ENCODE results near the gene ALDH3B2. TPM values are rescaled to one million over a fixed set of nuclear protein-coding genes. Genes with fewer than 3 reads are reported as not detected.

Gene ALDH3B2
- total and polyA plus RNA-seq, 2 of the 8 experiments (the other 6 are each of a cell fraction or from before 2014, with no cell fraction given): not detected

DNA sequence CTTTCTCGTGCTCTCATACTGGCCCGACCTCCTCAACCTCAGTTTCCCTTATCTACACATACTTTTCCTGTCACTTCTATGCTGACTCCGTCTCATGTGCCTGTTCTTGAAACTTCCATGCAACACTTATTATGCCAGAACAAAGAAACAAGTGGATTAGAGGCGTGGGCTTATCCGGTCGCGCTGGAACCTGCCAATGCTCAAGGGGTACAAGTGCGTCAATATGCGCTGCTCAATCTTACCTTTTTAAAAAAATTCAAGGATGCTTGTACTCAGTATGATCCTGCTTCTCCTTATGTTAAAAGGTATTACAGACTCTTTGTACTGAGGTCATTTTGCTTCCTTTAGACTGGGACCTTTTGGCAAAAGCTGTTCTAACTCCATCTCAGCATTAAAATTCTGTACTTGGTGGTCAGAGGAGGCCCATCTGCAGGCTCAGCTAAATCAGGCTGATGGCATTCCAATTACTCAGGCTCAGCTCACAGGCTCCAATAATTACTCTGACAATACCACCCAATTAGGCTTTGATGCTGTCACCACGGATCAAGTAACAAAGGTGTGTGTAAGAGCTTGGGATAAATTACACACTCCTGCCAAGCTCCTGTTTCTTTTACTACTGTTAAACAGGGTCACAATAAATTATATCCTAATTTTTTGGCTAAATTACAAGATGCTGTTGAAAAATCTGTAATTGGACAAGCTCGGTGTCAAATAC lies 26.3 kb upstream of the ALDH3B2 start:
- Histone ChIP-seq H3K14ac (ENCODE audit: insufficient read length) (no peak overlapping the region), H4K8ac (ENCODE audit: extremely low read depth, insufficient read depth, low read length) (no peak overlapping the region), H3K9me3 (ENCODE audit: insufficient read depth in 2 of 2, low read depth in 1 of 2, low read length in 1 of 2) (no peaks in the 10 kb centered on the region), H2BK12ac (ENCODE audit: low read depth, low read length) (no peak overlapping the region), H3K4ac (replicated peaks; ENCODE audit: insufficient read length, low read depth, low read length) (no peak overlapping the region), H3K79me1 (ENCODE audit: low read depth, low read length) (no peaks in the 10 kb centered on the region), H2BK20ac (ENCODE audit: low read length) (no peak overlapping the region), H2BK5ac (ENCODE audit: low read depth, low read length) (no peak overlapping the region), H3K27ac (ENCODE audit: low read depth, low read length) (no peak overlapping the region), H4K91ac (replicated peaks; ENCODE audit: insufficient read length, low read length) (no peak overlapping the region), H2AFZ (ENCODE audit: low read length) (no peak overlapping the region), H3K4me1 (replicated peaks in 1 of 4; ENCODE audit: control insufficient read depth in 3 of 4, insufficient read depth in 4 of 4, low read length in 3 of 4) (no peaks in the 10 kb centered on the region), H3K79me2 (ENCODE audit: control insufficient read depth in 1 of 2, insufficient read depth in 2 of 2, low read length in 2 of 2) (no peaks in the 10 kb centered on the region), H2BK120ac (replicated peaks; ENCODE audit: low read depth, low read length) (no peak overlapping the region), H2BK15ac (ENCODE audit: low read length) (no peak overlapping the region), H3K9ac (replicated peaks in 1 of 4; ENCODE audit: extremely low read depth in 1 of 4, low read depth in 3 of 4, low read length in 3 of 4) (no peak overlapping the region), H3K4me3 (ENCODE audit: extremely low read depth in 1 of 4, insufficient read depth in 2 of 4, low read depth in 3 of 4, low read length in 4 of 4) (no peak overlapping the region), H3K56ac (replicated peaks; ENCODE audit: insufficient read length, low read depth, low read length) (no peak overlapping the region), H3K36me3 (ENCODE audit: control insufficient read depth in 2 of 4, insufficient read depth in 4 of 4, low read length in 3 of 4) (no peaks in the 10 kb centered on the region), H3K23me2 (ENCODE audit: low read depth, low read length) (no peaks in the 10 kb centered on the region), H4K5ac (ENCODE audit: insufficient read length, low read depth, low read length) (no peak overlapping the region), H2AK5ac (ENCODE audit: low read depth, low read length) (no peak overlapping the region), H3K18ac (ENCODE audit: extremely low read depth, low read length) (no peak overlapping the region), H3K4me2 (ENCODE audit: insufficient read depth in 1 of 2, low read depth in 2 of 2, low read length in 2 of 2) (no peak overlapping the region), H3K23ac (ENCODE audit: insufficient read length) (no peak overlapping the region), H4K20me1 (replicated peaks in 1 of 2; ENCODE audit: control insufficient read depth in 1 of 2, insufficient read depth in 2 of 2, low read length in 2 of 2) (no peaks in the 10 kb centered on the region), H3K27me3 (replicated peaks in 1 of 4; ENCODE audit: control insufficient read depth in 3 of 4, extremely low read depth in 1 of 4, insufficient read depth in 3 of 4, low read length in 3 of 4) (no peaks in the 10 kb centered on the region; a peak in 2 of 7 replicates)
- WGBS, 2 experiments (ENCODE audit: extremely low coverage in 1 of 2, insufficient coverage in 1 of 2, insufficient read length in 1 of 2, insufficient replicate concordance in 2 of 2, low coverage in 1 of 2, low lambda C conversion rate in 2 of 2, missing lambda C conversion rate in 1 of 2): 82% methylated on average over 11 of the region's 11 CpGs; no CpG with 5 or more reads in 1 of the 2 experiments
- CTCF ChIA-PET (ENCODE audit: partially characterized antibody): interaction anchor here (1.0 to 5.7 kb wide), 15 partner anchors 10 to 87 kb away, joined by 3 to 38 read pairs (median 5); partner anchors contain the start of genes ACY3 and TBX10
- FAIRE-seq: no peak
- no peak for DNase-seq (ENCODE audit: low read depth in 1 of 2, low spot score in 2 of 2)
- POLR2A ChIA-PET (ENCODE audit: partially characterized antibody): interaction anchor here (0.9 to 1.2 kb wide), 2 partner anchors 70 to 81 kb away, joined by 3 read pairs; partner anchors contain the start of gene NUDT8
- TF ChIP-seq CTBP2 (IDR thresholded peaks at IDR 0.05; ENCODE audit: borderline replicate concordance, insufficient read depth, insufficient read length, low read length) (no peak), NRF1 (IDR thresholded peaks at IDR 0.05; ENCODE audit: low read depth, low read length) (no peak), SIRT6 (IDR thresholded peaks at IDR 0.05; ENCODE audit: low read length) (no peak), CHD1 (IDR thresholded peaks at IDR 0.05; ENCODE audit: low read depth, low read length) (no peak), RBBP5 (IDR thresholded peaks at IDR 0.05; ENCODE audit: borderline replicate concordance, low read depth, low read length) (no peak), ATF2 (IDR thresholded peaks at IDR 0.05; ENCODE audit: low read length) (no peak), GABPA (IDR thresholded peaks at IDR 0.05; ENCODE audit: borderline replicate concordance, insufficient read depth, low read length) (no peak), KDM5A (IDR thresholded peaks at IDR 0.05; ENCODE audit: low read length) (no peak), SRF (IDR thresholded peaks at IDR 0.05; ENCODE audit: low read depth, low read length) (no peak), JUND (IDR thresholded peaks at IDR 0.05; ENCODE audit: low read length) (no peak)

All from H1 (cell line).